Omental fat pad (tissue), 4 donors: ENCODE measurements around the gene BABAM1. TPM values are rescaled to one million over a fixed set of nuclear protein-coding genes. Genes with fewer than 3 reads are reported as not detected.
"Not testable (repeated sequence)": the region's sequence is repeated elsewhere in the genome, so short reads cannot be mapped to it uniquely, and the experiment has no call there.

Source experiments
- ATAC-seq: fragments of 150-250 bp; one replicate; pipeline ENCODE4 v1.9.1; 2016; ENCODE audit warnings: mild to moderate bottlenecking, moderate library complexity; ENCODE audit not compliant: low FRiP score
- DNase-seq: peaks from one replicate; pipeline ENCODE4 v3.0.0-alpha.2; 2019; ENCODE audit warnings: low spot score
- total RNA-seq, 4 donors: library from RNA; depleted of rRNA; stranded (reverse); fragments of >200 nt; gene quantifications; one replicate each; pipeline ENCODE4 v1.1.0, GENCODE V29; 2016
- TF ChIP-seq, protein P1 (sequence below), 3 donors: fragments of 450-650 bp; IDR thresholded peaks; one replicate each; pipeline ENCODE4 v1.5.1; 2016 to 2017; ENCODE audit warnings: antibody characterized with exemption in 3 of 3, mild to moderate bottlenecking in 3 of 3, moderate library complexity in 2 of 3

The BABAM1 gene
- total RNA-seq, 4 donors from 2014 or later: 46.0 to 62.1 (median 59.1) TPM

- TF ChIP-seq, protein P1, sequence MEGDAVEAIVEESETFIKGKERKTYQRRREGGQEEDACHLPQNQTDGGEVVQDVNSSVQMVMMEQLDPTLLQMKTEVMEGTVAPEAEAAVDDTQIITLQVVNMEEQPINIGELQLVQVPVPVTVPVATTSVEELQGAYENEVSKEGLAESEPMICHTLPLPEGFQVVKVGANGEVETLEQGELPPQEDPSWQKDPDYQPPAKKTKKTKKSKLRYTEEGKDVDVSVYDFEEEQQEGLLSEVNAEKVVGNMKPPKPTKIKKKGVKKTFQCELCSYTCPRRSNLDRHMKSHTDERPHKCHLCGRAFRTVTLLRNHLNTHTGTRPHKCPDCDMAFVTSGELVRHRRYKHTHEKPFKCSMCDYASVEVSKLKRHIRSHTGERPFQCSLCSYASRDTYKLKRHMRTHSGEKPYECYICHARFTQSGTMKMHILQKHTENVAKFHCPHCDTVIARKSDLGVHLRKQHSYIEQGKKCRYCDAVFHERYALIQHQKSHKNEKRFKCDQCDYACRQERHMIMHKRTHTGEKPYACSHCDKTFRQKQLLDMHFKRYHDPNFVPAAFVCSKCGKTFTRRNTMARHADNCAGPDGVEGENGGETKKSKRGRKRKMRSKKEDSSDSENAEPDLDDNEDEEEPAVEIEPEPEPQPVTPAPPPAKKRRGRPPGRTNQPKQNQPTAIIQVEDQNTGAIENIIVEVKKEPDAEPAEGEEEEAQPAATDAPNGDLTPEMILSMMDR (IDR thresholded peaks at IDR 0.05): peak in 1 of 3 donors; percentile 38
- DNase-seq (peak; percentile 63), ATAC-seq (peak; percentile 38)
These were observed 6.4 kb upstream of the BABAM1 start for GRCh38 chr19:17260842-17261325.

DNA sequence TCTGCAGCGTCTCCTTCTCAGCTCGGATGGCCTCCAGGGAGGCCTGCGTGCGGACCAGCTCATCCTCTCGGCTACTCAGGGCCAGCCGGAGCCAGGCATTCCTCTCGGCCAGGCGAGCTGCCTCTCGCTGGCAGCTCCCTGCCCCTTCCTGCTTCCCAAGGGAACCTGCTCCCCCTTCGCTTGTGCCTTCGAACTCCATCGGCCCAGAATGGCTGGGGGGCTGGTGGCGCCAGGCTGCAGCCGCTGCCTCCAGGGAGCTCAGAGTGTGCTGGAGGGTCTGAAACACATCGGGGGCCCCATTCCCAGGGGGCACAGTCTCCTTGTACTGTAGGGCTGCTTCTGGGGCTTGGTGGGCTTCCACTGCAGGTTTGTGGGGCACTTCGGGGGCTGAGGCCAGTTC, 4.7 kb upstream of the BABAM1 start:
- ATAC-seq: no peak
- no peak for DNase-seq
- TF ChIP-seq, protein P1 (IDR thresholded peaks at IDR 0.05): no peak

DNA sequence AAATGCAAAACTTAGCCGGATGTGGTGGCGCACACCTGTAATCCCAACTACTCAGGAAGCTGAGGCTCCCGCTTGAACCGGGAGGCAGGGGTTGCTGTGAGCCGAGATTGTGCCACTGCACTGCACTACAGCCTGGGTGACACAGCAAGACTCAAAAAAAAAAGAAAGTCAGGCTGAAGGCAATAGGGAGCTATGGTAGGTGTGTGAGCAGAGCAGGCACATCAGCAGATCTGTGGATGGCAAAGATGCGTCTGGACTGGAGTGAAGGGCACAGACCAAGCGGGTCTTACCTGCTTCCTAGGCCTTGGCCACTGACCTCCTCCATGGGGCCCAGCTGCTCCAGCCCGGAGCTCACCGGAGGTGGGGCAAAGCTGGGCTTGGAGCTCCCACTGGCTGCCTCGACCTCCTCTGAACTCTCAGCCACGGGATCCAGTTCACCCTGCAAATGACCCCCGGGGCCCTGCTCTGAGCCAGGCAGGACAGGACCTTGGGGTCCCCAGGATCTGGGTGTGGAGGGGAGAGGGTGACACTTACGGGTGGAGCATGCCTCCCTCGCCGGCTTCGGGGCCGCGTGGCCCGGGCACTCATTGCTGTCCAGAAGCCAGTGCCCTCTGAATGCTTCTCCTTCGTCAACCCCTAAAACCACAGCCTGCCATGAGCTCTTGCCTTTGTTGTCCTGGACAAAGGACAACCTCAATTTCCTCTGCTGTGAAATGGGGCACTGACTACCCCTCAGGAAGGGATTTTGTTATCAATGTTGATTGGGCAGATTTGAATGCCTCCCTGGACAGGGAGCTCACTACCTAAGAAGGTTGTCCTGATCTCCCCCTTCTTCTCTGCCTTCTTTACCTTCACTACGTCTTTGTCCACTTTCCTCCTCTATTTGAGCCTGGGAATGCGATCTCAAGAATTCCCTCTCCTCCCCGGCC, 3.3 kb upstream of the BABAM1 start:
- no peak for DNase-seq
- ATAC-seq: no peak
- TF ChIP-seq, protein P1 (IDR thresholded peaks at IDR 0.05): no peak

- DNase-seq (no peak), ATAC-seq (no peak)
- TF ChIP-seq, protein P1 (IDR thresholded peaks at IDR 0.05): no peak
These were observed 2.6 kb upstream of the BABAM1 start, which contains the start of gene USHBP1 for GRCh38 chr19:17264641-17264979. Gene USHBP1 (minus strand): TSS chr19:17264745. CDS start chr19:17264299, 446 bp downstream.

DNA sequence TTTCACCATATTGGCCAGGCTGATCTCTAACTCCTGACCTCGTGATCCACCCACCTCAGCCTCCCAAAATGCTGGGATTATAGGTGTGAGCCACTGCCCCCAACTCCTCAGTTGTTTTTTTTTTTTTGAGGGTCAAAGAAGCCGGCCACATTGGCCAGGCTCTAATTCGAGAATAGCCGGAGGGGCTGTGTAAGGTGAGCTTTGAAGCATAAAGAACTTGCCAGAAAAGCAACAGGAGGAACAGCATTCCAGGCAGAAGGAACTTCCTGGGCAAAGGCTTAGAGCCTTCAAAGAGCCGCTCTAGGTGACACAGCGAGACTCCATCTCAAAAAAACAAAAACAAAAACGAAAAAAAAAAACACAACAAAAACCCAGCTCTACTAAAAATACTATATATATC, 1.2 kb upstream of the BABAM1 start:
- ATAC-seq (no peak), DNase-seq (no peak)
- TF ChIP-seq, protein P1 (IDR thresholded peaks at IDR 0.05): no peak

DNA sequence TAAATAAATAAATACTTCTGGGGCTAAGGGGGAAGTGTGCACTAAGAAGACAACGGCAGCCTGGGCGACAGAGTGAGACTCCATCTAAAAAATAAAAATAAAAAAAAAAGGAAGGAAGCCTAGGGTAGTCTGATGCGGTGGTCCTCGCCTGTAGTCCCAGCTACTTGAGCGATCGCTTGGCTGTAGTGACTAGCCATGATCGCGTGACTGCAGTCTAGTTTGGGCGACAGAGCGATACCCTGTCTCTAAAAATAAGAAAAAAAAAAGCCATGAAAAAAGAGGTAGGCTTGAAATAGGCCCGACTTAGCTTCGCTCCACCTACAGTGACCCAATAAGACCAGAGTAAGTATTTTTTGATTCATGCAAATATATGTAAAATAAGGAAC, 661 bp upstream of the BABAM1 start:
- no peak for DNase-seq
- TF ChIP-seq, protein P1 (IDR thresholded peaks at IDR 0.05): no peak
- no peak for ATAC-seq

DNA sequence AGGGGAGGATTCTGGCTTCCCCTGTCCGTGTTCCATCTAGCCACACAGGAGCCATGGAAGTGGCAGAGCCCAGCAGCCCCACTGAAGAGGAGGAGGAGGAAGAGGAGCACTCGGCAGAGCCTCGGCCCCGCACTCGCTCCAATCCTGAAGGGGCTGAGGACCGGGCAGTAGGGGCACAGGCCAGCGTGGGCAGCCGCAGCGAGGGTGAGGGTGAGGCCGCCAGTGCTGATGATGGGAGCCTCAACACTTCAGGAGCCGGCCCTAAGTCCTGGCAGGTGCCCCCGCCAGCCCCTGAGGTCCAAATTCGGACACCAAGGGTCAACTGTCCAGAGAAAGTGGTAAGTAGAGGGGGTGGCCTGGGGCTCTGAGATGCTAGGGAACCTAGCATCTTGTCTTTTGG, 1.5 kb downstream of the BABAM1 start:
- TF ChIP-seq, protein P1 (IDR thresholded peaks at IDR 0.05): no peak
- no peak for ATAC-seq

GRCh38 chr19:17274892-17275291, 7.6 kb downstream of the BABAM1 start:
- not testable (repeated sequence) for DNase-seq, ATAC-seq

More for the DNA sequence above, 1.5 kb downstream of the BABAM1 start:
- DNase-seq: no peak
